GM12874 (cell line): ENCODE measurements around the gene KLF17.

Experiments
- CTCF ChIP-seq: IDR thresholded peaks from 2 replicates; pipeline ENCODE4 v1.5.1; 2011; ENCODE audit warnings: low read depth, mild to moderate bottlenecking, control low read depth, low read length, moderate library complexity; ENCODE audit not compliant: insufficient read depth

The KLF17 gene

GRCh38 chr1:44157903-44158302 is 39.3 kb downstream of the KLF17 start:
- TF ChIP-seq CTCF = no peak

- no peak for TF ChIP-seq CTCF
Measured at GRCh38 chr1:44158871-44159270, 40.2 kb downstream of the KLF17 start.

GRCh38 chr1:44161546-44161945 is 42.9 kb downstream of the KLF17 start:
- no peak for TF ChIP-seq CTCF

GRCh38 chr1:44168520-44169098 is 50.0 kb downstream of the KLF17 start:
- no peak for TF ChIP-seq CTCF

GRCh38 chr1:44170281-44170823 is 51.7 kb downstream of the KLF17 start:
- no peak for TF ChIP-seq CTCF

- TF ChIP-seq CTCF = no peak
Measured at GRCh38 chr1:44174630-44175029, 56.0 kb downstream of the KLF17 start.
